H9 (cell line): Measurements from ENCODE around the gene GBP2. TPM values are rescaled to one million over a fixed set of nuclear protein-coding genes. Genes with fewer than 3 reads are reported as not detected.

Experiments
- DNase-seq: peaks from one replicate; pipeline ENCODE4 v3.0.0-alpha.2; 2017
- H2AFZ ChIP-seq: one replicate; pipeline ENCODE4 v1.6.1; 2013; ENCODE audit warnings: mild to moderate bottlenecking, low read length, control low read depth, moderate library complexity
- H2AK5ac ChIP-seq: 2 replicates; pipeline ENCODE4 v1.6.1; 2013; ENCODE audit warnings: low read length, control low read depth, mixed read lengths; ENCODE audit not compliant: insufficient read length
- H2BK120ac ChIP-seq: one replicate; pipeline ENCODE4 v1.6.1; 2013; ENCODE audit warnings: low read depth, mild to moderate bottlenecking, low read length, control low read depth, inconsistent platforms; ENCODE audit not compliant: poor library complexity, severe bottlenecking
- H2BK12ac ChIP-seq: 2 replicates; pipeline ENCODE4 v1.6.1; 2013; ENCODE audit warnings: low read length, control low read depth, mixed read lengths, low read depth; ENCODE audit not compliant: insufficient read length
- H2BK15ac ChIP-seq: 2 replicates; pipeline ENCODE4 v1.6.1; 2013; ENCODE audit warnings: low read depth, low read length, control low read depth
- H2BK20ac ChIP-seq: one replicate; pipeline ENCODE4 v1.6.1; 2013; ENCODE audit warnings: low read depth, mild to moderate bottlenecking, low read length, control low read depth, inconsistent platforms; ENCODE audit not compliant: poor library complexity, severe bottlenecking
- H2BK5ac ChIP-seq: 2 replicates; pipeline ENCODE4 v1.6.1; 2013; ENCODE audit warnings: low read length, control low read depth, mixed read lengths; ENCODE audit not compliant: insufficient read length
- H3K14ac ChIP-seq: 2 replicates; pipeline ENCODE4 v1.6.1; 2013; ENCODE audit warnings: low read length, control low read depth; ENCODE audit not compliant: insufficient read depth
- H3K18ac ChIP-seq: 2 replicates; pipeline ENCODE4 v1.6.1; 2013; ENCODE audit warnings: low read depth, mild to moderate bottlenecking, mixed read lengths, low read length, control low read depth; ENCODE audit not compliant: insufficient read length
- H3K23ac ChIP-seq: 2 replicates; pipeline ENCODE4 v1.6.1; 2013; ENCODE audit warnings: low read length, control low read depth, mixed read lengths, low read depth; ENCODE audit not compliant: insufficient read length
- H3K23me2 ChIP-seq: 2 replicates; pipeline ENCODE4 v1.6.1; 2013; ENCODE audit warnings: low read depth, mild to moderate bottlenecking, mixed read lengths, low read length, control low read depth; ENCODE audit not compliant: insufficient read length, poor library complexity, severe bottlenecking
- H3K27ac ChIP-seq: 2 replicates; pipeline ENCODE4 v1.5.1; 2013; ENCODE audit warnings: low read length, control low read depth, mixed read lengths, low read depth; ENCODE audit not compliant: insufficient read length
- H3K27me3 ChIP-seq: 2 replicates; pipeline ENCODE4 v1.6.1; 2013; ENCODE audit warnings: low read length, control low read depth, inconsistent platforms; ENCODE audit not compliant: insufficient read depth
- H3K4ac ChIP-seq: 2 replicates; pipeline ENCODE4 v1.6.1; 2013; ENCODE audit warnings: low read depth, mild to moderate bottlenecking, control low read depth, inconsistent platforms, low read length, moderate library complexity
- H3K4me1 ChIP-seq: 2 replicates; pipeline ENCODE4 v1.6.1; 2013; ENCODE audit warnings: low read length, control low read depth, inconsistent platforms; ENCODE audit not compliant: insufficient read depth
- H3K4me2 ChIP-seq: 2 replicates; pipeline ENCODE4 v1.6.1; 2013; ENCODE audit warnings: low read length, control low read depth, mixed read lengths; ENCODE audit not compliant: insufficient read length, insufficient read depth
- H3K56ac ChIP-seq: 2 replicates; pipeline ENCODE4 v1.6.1; 2013; ENCODE audit warnings: low read depth, mild to moderate bottlenecking, mixed read lengths, low read length, control low read depth; ENCODE audit not compliant: insufficient read length
- H3K79me1 ChIP-seq: 2 replicates; pipeline ENCODE4 v1.6.1; 2013; ENCODE audit warnings: low read depth, mild to moderate bottlenecking, moderate library complexity, low read length, control low read depth, inconsistent platforms; ENCODE audit not compliant: insufficient read depth, poor library complexity, severe bottlenecking
- H3K79me2 ChIP-seq: 2 replicates; pipeline ENCODE4 v1.6.1; 2013; ENCODE audit warnings: low read length, control low read depth, inconsistent platforms; ENCODE audit not compliant: insufficient read depth
- H3K9ac ChIP-seq: 2 replicates; pipeline ENCODE4 v1.6.1; 2013; ENCODE audit warnings: low read length, control low read depth, mixed read lengths; ENCODE audit not compliant: insufficient read length; ENCODE audit errors: extremely low read depth
- H3K9me3 ChIP-seq: one replicate; pipeline ENCODE4 v1.6.1; 2013; ENCODE audit warnings: low read depth, low read length, inconsistent platforms; ENCODE audit not compliant: control insufficient read depth
- H3T11ph ChIP-seq: one replicate; pipeline ENCODE4 v1.6.1; 2013; ENCODE audit warnings: mild to moderate bottlenecking, low read length, control low read depth, inconsistent platforms
- H4K20me1 ChIP-seq: one replicate; pipeline ENCODE4 v1.6.1; 2013; ENCODE audit not compliant: control insufficient read depth, insufficient read length, insufficient read depth
- H4K5ac ChIP-seq: 2 replicates; pipeline ENCODE4 v1.6.1; 2013; ENCODE audit warnings: low read depth, mild to moderate bottlenecking, mixed read lengths, low read length, control low read depth; ENCODE audit not compliant: insufficient read length
- H4K8ac ChIP-seq: replicated peaks from 2 replicates; pipeline ENCODE4 v1.6.1; 2013; ENCODE audit warnings: low read length, control low read depth, mixed read lengths, low read depth; ENCODE audit not compliant: insufficient read length
- H4K91ac ChIP-seq: 2 replicates; pipeline ENCODE4 v1.6.1; 2013; ENCODE audit warnings: low read depth, mild to moderate bottlenecking, moderate library complexity, mixed read lengths, low read length, control low read depth; ENCODE audit not compliant: insufficient read length
- H3K27ac Mint-ChIP-seq, 3 experiments: 2 replicates in 2 of 3; 3 replicates in 1 of 3; pipeline ENCODE4 v1.8.0; 2020 to 2021; ENCODE audit warnings: mixed read lengths in 3 of 3, mild to moderate bottlenecking in 1 of 3, moderate library complexity in 1 of 3
- H3K27me3 Mint-ChIP-seq: 2 replicates; pipeline ENCODE4 v1.8.0; 2021; ENCODE audit warnings: low read depth, mild to moderate bottlenecking, moderate library complexity, mixed read lengths
- H3K36me3 Mint-ChIP-seq, 3 experiments: 2 replicates in 2 of 3; 3 replicates in 1 of 3; pipeline ENCODE4 v1.8.0; 2020 to 2021; ENCODE audit warnings: low read depth in 3 of 3, mixed read lengths in 3 of 3; ENCODE audit not compliant: insufficient read depth in 1 of 3
- H3K4me1 Mint-ChIP-seq, 2 experiments: 2 replicates each; pipeline ENCODE4 v1.8.0; 2020; ENCODE audit warnings: mixed read lengths in 2 of 2
- H3K4me3 Mint-ChIP-seq, 2 experiments: 2 replicates in 1 of 2; 3 replicates in 1 of 2; pipeline ENCODE4 v1.8.0; 2020 to 2021; ENCODE audit warnings: mild to moderate bottlenecking in 2 of 2, mixed read lengths in 2 of 2, moderate library complexity in 1 of 2
- H3K9me3 Mint-ChIP-seq, 2 experiments: 2 replicates in 1 of 2; 3 replicates in 1 of 2; pipeline ENCODE4 v1.8.0; 2020; ENCODE audit warnings: mild to moderate bottlenecking in 2 of 2, mixed read lengths in 2 of 2, moderate library complexity in 1 of 2
- WGBS: extraction: QIAGEN DNeasy Blood & Tissue Kit; methylation state at CpG from one replicate; pipeline ENCODE4 v1.1.7; 2013; ENCODE audit warnings: missing lambda C conversion rate, low lambda C conversion rate, mixed read lengths; ENCODE audit not compliant: insufficient read length; ENCODE audit errors: extremely low coverage; 5-methylcytosine and 5-hydroxymethylcytosine counted together
- total RNA-seq: library from RNA; stranded (reverse); gene quantifications from 2 replicates; pipeline ENCODE4 v1.2.1, GENCODE V29; 2021
- TF ChIP-seq, protein P1 (sequence below): fragments of 200-600 bp; sonication (generic); conservative IDR thresholded peaks from 3 replicates; pipeline ENCODE4 v1.8.0; 2021; ENCODE audit warnings: antibody characterized with exemption, mild to moderate bottlenecking

GBP2 gene
- total RNA-seq, 1 experiment from 2014 or later = not detected

DNA sequence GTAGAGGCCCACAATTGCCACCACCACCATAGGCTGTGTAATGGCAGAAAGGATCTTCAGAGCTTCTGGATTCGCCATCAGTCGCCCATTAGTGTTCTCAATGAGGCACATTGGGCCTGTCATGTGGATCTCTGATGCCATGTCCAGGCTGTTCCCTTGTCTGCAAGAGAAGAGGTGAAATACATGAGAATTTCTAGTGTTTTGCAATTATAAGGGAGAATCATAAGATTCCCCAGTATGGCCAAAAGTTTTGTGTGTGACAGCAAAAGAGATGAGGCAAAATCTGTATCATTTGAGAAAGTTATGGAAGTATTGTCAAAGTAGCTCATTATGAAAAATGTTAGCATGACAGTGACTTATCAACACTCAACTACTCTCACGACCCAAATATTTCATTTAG, 62.8 kb downstream of the GBP2 start:
- Histone ChIP-seq H3K4ac (no peak overlapping the region), H3K18ac (no peak overlapping the region), H3K79me1 (no peaks in the 10 kb centered on the region), H4K5ac (no peak overlapping the region), H3K4me1 (no peaks in the 10 kb centered on the region), H3K14ac (no peak overlapping the region), H2BK20ac (no peak overlapping the region), H4K20me1 (no peaks in the 10 kb centered on the region), H3K23ac (no peak overlapping the region), H2BK5ac (no peak overlapping the region), H3K79me2 (no peaks in the 10 kb centered on the region), H3K4me2 (no peak overlapping the region), H2BK12ac (no peak overlapping the region), H3K27ac (no peak overlapping the region), H4K91ac (no peak overlapping the region), H3K27me3 (no peaks in the 10 kb centered on the region), H2AFZ (no peak overlapping the region), H4K8ac (no peak overlapping the region), H3K9ac (no peak overlapping the region), H3K23me2 (no peaks in the 10 kb centered on the region), H2BK15ac (no peak overlapping the region), H3K9me3 (no peaks in the 10 kb centered on the region), H3K56ac (no peak overlapping the region), H2BK120ac (no peak overlapping the region), H3T11ph (no peak overlapping the region), H2AK5ac (no peak overlapping the region)
- TF ChIP-seq, protein P1, sequence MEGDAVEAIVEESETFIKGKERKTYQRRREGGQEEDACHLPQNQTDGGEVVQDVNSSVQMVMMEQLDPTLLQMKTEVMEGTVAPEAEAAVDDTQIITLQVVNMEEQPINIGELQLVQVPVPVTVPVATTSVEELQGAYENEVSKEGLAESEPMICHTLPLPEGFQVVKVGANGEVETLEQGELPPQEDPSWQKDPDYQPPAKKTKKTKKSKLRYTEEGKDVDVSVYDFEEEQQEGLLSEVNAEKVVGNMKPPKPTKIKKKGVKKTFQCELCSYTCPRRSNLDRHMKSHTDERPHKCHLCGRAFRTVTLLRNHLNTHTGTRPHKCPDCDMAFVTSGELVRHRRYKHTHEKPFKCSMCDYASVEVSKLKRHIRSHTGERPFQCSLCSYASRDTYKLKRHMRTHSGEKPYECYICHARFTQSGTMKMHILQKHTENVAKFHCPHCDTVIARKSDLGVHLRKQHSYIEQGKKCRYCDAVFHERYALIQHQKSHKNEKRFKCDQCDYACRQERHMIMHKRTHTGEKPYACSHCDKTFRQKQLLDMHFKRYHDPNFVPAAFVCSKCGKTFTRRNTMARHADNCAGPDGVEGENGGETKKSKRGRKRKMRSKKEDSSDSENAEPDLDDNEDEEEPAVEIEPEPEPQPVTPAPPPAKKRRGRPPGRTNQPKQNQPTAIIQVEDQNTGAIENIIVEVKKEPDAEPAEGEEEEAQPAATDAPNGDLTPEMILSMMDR = no peak
- H3K4me3 Mint-ChIP-seq = no peak overlapping the region
- no peak for DNase-seq
- no peaks in the 10 kb centered on the region for H3K36me3 Mint-ChIP-seq
- no peak overlapping the region for H3K27ac Mint-ChIP-seq
- no peaks in the 10 kb centered on the region; a peak in 1 of 4 replicates for H3K4me1 Mint-ChIP-seq
- no CpG with 5 or more reads among the region's 3 CpGs for WGBS
- no peaks in the 10 kb centered on the region; the same call in 1 of the 2 replicates for H3K27me3 Mint-ChIP-seq
- no peaks in the 10 kb centered on the region for H3K9me3 Mint-ChIP-seq
